Trophoblast cell (in vitro differentiated cells and primary cell): ENCODE data around the gene DNAL1.

Experiments used
- DNase-seq, 2 donors: peaks; one replicate each; pipeline ENCODE4 v3.0.0-alpha.2; 2016
- H2AFZ ChIP-seq: 2 replicates; pipeline ENCODE4 v1.6.1; 2013; ENCODE audit warnings: low read length, moderate library complexity, mild to moderate bottlenecking; ENCODE audit not compliant: insufficient read depth, poor library complexity
- H2AK5ac ChIP-seq: 2 replicates; pipeline ENCODE4 v1.6.1; 2013; ENCODE audit warnings: mild to moderate bottlenecking, low read length
- H2BK120ac ChIP-seq: 2 replicates; pipeline ENCODE4 v1.6.1; 2013; ENCODE audit warnings: low read length, mild to moderate bottlenecking, moderate library complexity; ENCODE audit not compliant: insufficient read depth, poor library complexity
- H2BK12ac ChIP-seq: 2 replicates; pipeline ENCODE4 v1.6.1; 2013; ENCODE audit warnings: mild to moderate bottlenecking, low read length, moderate library complexity
- H2BK5ac ChIP-seq: 2 replicates; pipeline ENCODE4 v1.6.1; 2013; ENCODE audit warnings: low read length, low read depth, moderate library complexity, mild to moderate bottlenecking; ENCODE audit not compliant: poor library complexity
- H3K14ac ChIP-seq: 2 replicates; pipeline ENCODE4 v1.6.1; 2013; ENCODE audit warnings: mild to moderate bottlenecking, low read length
- H3K18ac ChIP-seq: 2 replicates; pipeline ENCODE4 v1.6.1; 2013; ENCODE audit warnings: mild to moderate bottlenecking, low read length
- H3K23ac ChIP-seq: 2 replicates; pipeline ENCODE4 v1.6.1; 2013; ENCODE audit warnings: low read length
- H3K27ac ChIP-seq: 2 replicates; pipeline ENCODE4 v1.5.1; 2013; ENCODE audit warnings: low read depth, mild to moderate bottlenecking, inconsistent platforms, low read length, moderate library complexity
- H3K27me3 ChIP-seq: 2 replicates; pipeline ENCODE4 v1.6.1; 2013; ENCODE audit warnings: inconsistent platforms, mild to moderate bottlenecking, low read length, moderate library complexity; ENCODE audit not compliant: insufficient read depth
- H3K36me3 ChIP-seq, 2 experiments: 1 replicate in 1 of 2; 2 replicates in 1 of 2; pipeline ENCODE4 v1.6.1; 2013; ENCODE audit warnings: low read length in 2 of 2, mild to moderate bottlenecking in 2 of 2, moderate library complexity in 1 of 2; ENCODE audit not compliant: insufficient read depth in 2 of 2, control insufficient read depth in 1 of 2
- H3K4ac ChIP-seq: 2 replicates; pipeline ENCODE4 v1.6.1; 2013; ENCODE audit warnings: low read depth, mild to moderate bottlenecking, low read length, moderate library complexity
- H3K4me1 ChIP-seq, 2 experiments: 1 replicate in 1 of 2; 2 replicates in 1 of 2; pipeline ENCODE4 v1.6.1; 2013; ENCODE audit warnings: low read length in 2 of 2, mild to moderate bottlenecking in 2 of 2, moderate library complexity in 1 of 2; ENCODE audit not compliant: insufficient read depth in 2 of 2, control insufficient read depth in 1 of 2
- H3K4me2 ChIP-seq: 2 replicates; pipeline ENCODE4 v1.6.1; 2013; ENCODE audit warnings: inconsistent platforms, mild to moderate bottlenecking, low read length, moderate library complexity
- H3K4me3 ChIP-seq: 2 replicates; pipeline ENCODE4 v1.5.1; 2013; ENCODE audit warnings: mild to moderate bottlenecking, low read depth, low read length, inconsistent platforms
- H3K79me1 ChIP-seq: one replicate; pipeline ENCODE4 v1.6.1; 2013; ENCODE audit warnings: low read length
- H3K79me2 ChIP-seq: 2 replicates; pipeline ENCODE4 v1.6.1; 2013; ENCODE audit warnings: low read length, mild to moderate bottlenecking; ENCODE audit not compliant: control insufficient read depth, insufficient read depth, poor library complexity
- H3K9ac ChIP-seq: 2 replicates; pipeline ENCODE4 v1.6.1; 2013; ENCODE audit warnings: mild to moderate bottlenecking, low read length
- H3K9me3 ChIP-seq: 2 replicates; pipeline ENCODE4 v1.6.1; 2013; ENCODE audit warnings: low read depth, mild to moderate bottlenecking, control low read depth, inconsistent platforms, low read length; ENCODE audit not compliant: insufficient read depth
- H4K12ac ChIP-seq: 2 replicates; pipeline ENCODE4 v1.6.1; 2013; ENCODE audit warnings: low read depth, mild to moderate bottlenecking, low read length, moderate library complexity
- H4K8ac ChIP-seq: 2 replicates; pipeline ENCODE4 v1.6.1; 2013; ENCODE audit warnings: low read depth, mild to moderate bottlenecking, low read length, moderate library complexity
- H4K91ac ChIP-seq: one replicate; pipeline ENCODE4 v1.6.1; 2013; ENCODE audit warnings: low read depth, mild to moderate bottlenecking, low read length, moderate library complexity
- WGBS: extraction: QIAGEN DNeasy Blood & Tissue Kit; methylation state at CpG from one replicate; pipeline ENCODE4 v1.1.7; 2013; ENCODE audit warnings: missing lambda C conversion rate; ENCODE audit not compliant: insufficient read length, insufficient coverage; ENCODE audit errors: extremely low coverage; 5-methylcytosine and 5-hydroxymethylcytosine counted together

DNAL1 gene

DNA sequence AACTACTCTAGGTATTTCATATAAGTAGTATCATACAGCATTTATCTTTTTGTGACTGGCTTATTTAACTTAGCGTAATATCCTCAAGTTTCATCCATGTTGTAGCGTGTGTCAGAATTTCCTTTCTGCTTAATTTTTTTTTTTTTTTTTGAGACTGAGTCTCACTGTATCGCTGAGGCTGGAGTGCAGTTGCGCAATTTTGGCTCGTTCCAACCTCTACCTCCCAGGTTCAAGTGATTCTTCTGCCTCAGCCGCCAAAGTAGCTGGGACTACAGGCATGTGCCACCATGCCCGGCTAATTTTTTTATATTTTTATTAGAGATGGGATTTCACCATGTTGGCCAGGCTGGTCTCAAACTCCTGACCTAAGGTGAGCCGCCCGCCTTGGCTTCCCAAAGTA lies 40.5 kb downstream of the DNAL1 start:
- Histone ChIP-seq H2BK12ac (no peak overlapping the region), H3K9me3 (no peaks in the 10 kb centered on the region), H3K27ac (no peak overlapping the region), H2BK120ac (no peak overlapping the region), H3K36me3 (peaks cover 0 to 2% of the 10 kb centered on the region in 2 experiments), H3K4me2 (no peak overlapping the region), H3K4me3 (no peak overlapping the region), H3K18ac (no peak overlapping the region), H2BK5ac (no peak overlapping the region), H2AK5ac (no peak overlapping the region), H3K4ac (no peak overlapping the region), H3K27me3 (no peaks in the 10 kb centered on the region), H3K79me1 (no peaks in the 10 kb centered on the region), H3K14ac (no peak overlapping the region), H4K8ac (no peak overlapping the region), H4K12ac (no peak overlapping the region), H2AFZ (no peak overlapping the region), H3K79me2 (no peaks in the 10 kb centered on the region), H3K9ac (no peak overlapping the region), H3K4me1 (no peaks in the 10 kb centered on the region), H4K91ac (no peak overlapping the region), H3K23ac (no peak overlapping the region)
- whole genome bisulfite sequencing = no CpG with 5 or more reads among the region's 9 CpGs
- DNase-seq = no peak

DNA sequence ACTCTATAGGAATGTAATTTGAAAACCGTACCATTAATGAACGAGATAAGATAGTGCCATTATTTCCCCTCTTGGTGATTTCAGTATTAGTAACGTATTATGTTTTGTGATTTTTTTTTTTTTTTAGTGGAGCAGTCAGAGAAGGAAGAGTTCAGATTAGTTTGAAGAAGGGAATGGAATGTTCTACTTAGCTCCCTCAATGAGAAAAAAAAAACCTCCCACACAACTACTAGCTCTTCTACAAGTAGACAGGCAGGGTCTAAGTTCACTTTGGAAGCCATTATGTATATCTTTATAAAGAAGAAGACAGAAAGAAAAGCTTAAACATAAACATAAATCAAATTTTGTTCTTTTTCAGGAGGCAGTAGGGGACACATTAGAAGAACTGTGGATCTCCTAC lies 42.1 kb downstream of the DNAL1 start:
- Histone ChIP-seq H3K79me2 (no peaks in the 10 kb centered on the region), H2BK5ac (no peak overlapping the region), H3K27me3 (no peaks in the 10 kb centered on the region), H3K27ac (no peak overlapping the region), H3K9ac (no peak overlapping the region), H2BK120ac (no peak overlapping the region), H2AK5ac (no peak overlapping the region), H2AFZ (no peak overlapping the region), H3K4me2 (no peak overlapping the region), H3K4me1 (no peaks in the 10 kb centered on the region), H3K4ac (no peak overlapping the region), H4K8ac (no peak overlapping the region), H4K12ac (no peak overlapping the region), H3K14ac (no peak overlapping the region), H4K91ac (no peak overlapping the region), H3K79me1 (no peaks in the 10 kb centered on the region), H3K23ac (no peak overlapping the region), H2BK12ac (no peak overlapping the region), H3K36me3 (peaks cover 0 to 2% of the 10 kb centered on the region in 2 experiments), H3K18ac (no peak overlapping the region), H3K4me3 (no peak overlapping the region), H3K9me3 (no peaks in the 10 kb centered on the region)
- no CpG with 5 or more reads among the region's 3 CpGs for WGBS
- DNase-seq = no peak

- Histone ChIP-seq H3K27ac (no peak overlapping the region), H4K91ac (no peak overlapping the region), H3K4me3 (no peak overlapping the region), H3K23ac (no peak overlapping the region), H3K18ac (no peak overlapping the region), H3K14ac (no peak overlapping the region), H4K12ac (no peak overlapping the region), H2AK5ac (no peak overlapping the region), H4K8ac (no peak overlapping the region), H2BK120ac (no peak overlapping the region), H2BK12ac (no peak overlapping the region), H2BK5ac (no peak overlapping the region), H3K79me1 (no peaks in the 10 kb centered on the region), H3K4me2 (no peak overlapping the region), H3K27me3 (no peaks in the 10 kb centered on the region), H3K4ac (no peak overlapping the region), H3K9ac (no peak overlapping the region), H3K4me1 (no peaks in the 10 kb centered on the region), H3K36me3 (peaks cover 0 to 2% of the 10 kb centered on the region in 2 experiments), H3K9me3 (no peaks in the 10 kb centered on the region), H3K79me2 (no peaks in the 10 kb centered on the region), H2AFZ (no peak overlapping the region)
- WGBS = no CpG with 5 or more reads among the region's 2 CpGs
- DNase-seq = no peak
These were observed 49.3 kb downstream of the DNAL1 start for GRCh38 chr14:73694083-73694482.

GRCh38 chr14:73695082-73695481 lies 50.3 kb downstream of the DNAL1 start:
- H3K4me3 ChIP-seq = no peak overlapping the region
- H2BK120ac ChIP-seq = no peak overlapping the region
- no peaks in the 10 kb centered on the region for H3K79me1 ChIP-seq
- H2BK5ac ChIP-seq = no peak overlapping the region
- H3K14ac ChIP-seq = no peak overlapping the region
- no peaks in the 10 kb centered on the region for H3K4me1 ChIP-seq
- H3K9me3 ChIP-seq = no peaks in the 10 kb centered on the region
- H3K27ac ChIP-seq = no peak overlapping the region
- H3K4me2 ChIP-seq = no peak overlapping the region
- no peak overlapping the region for H2AK5ac ChIP-seq
- H3K79me2 ChIP-seq = no peaks in the 10 kb centered on the region
- no peak overlapping the region for H4K91ac ChIP-seq
- H3K27me3 ChIP-seq = no peaks in the 10 kb centered on the region
- H2AFZ ChIP-seq = no peak overlapping the region
- H4K8ac ChIP-seq = no peak overlapping the region
- H4K12ac ChIP-seq = no peak overlapping the region
- DNase-seq = no peak
- H2BK12ac ChIP-seq = no peak overlapping the region
- H3K9ac ChIP-seq = no peak overlapping the region
- WGBS = no CpG with 5 or more reads among the region's 2 CpGs
- H3K36me3 ChIP-seq = peaks cover 0 to 1% of the 10 kb centered on the region in 2 experiments
- H3K23ac ChIP-seq = no peak overlapping the region
- no peak overlapping the region for H3K18ac ChIP-seq
- H3K4ac ChIP-seq = no peak overlapping the region
